CD1c-positive myeloid dendritic cell (primary cell): ENCODE data around the gene LIG4.

Source experiments
- DNase-seq: peaks from one replicate; pipeline ENCODE4 v3.0.0-alpha.2; 2016; ENCODE audit errors: extremely low spot score

LIG4 gene

GRCh38 chr13:108194435-108194936 is 20.9 kb downstream of the LIG4 start:
- DNase-seq, result no peak

- DNase-seq, result no peak
Measured at GRCh38 chr13:108193806-108194205, 21.5 kb downstream of the LIG4 start.

GRCh38 chr13:108190897-108191296 is 24.4 kb downstream of the LIG4 start:
- no peak for DNase-seq

- no peak for DNase-seq
Measured at GRCh38 chr13:108188260-108188659, 27.1 kb downstream of the LIG4 start.

- no peak for DNase-seq
Measured at GRCh38 chr13:108185223-108185622, 30.1 kb downstream of the LIG4 start.

GRCh38 chr13:108182652-108183051 is 32.7 kb downstream of the LIG4 start:
- no peak for DNase-seq

- no peak for DNase-seq
Measured at GRCh38 chr13:108178078-108178477, 37.3 kb downstream of the LIG4 start.

GRCh38 chr13:108176685-108177274 is 38.6 kb downstream of the LIG4 start:
- DNase-seq, result peak; percentile 29

- no peak for DNase-seq
Measured at GRCh38 chr13:108168929-108169328, 46.4 kb downstream of the LIG4 start.

- DNase-seq, result no peak
Measured at GRCh38 chr13:108166078-108166477, 49.3 kb downstream of the LIG4 start.

- no peak for DNase-seq
Measured at GRCh38 chr13:108158746-108159145, 56.6 kb downstream of the LIG4 start.
